ENCODE measurements around the gene OSBPL6. TPM values are rescaled to one million over a fixed set of nuclear protein-coding genes. Genes with fewer than 3 reads are reported as not detected.

Gene OSBPL6
- total and polyA plus RNA-seq, 10 of the 15 experiments (the other 5 are each of a cell fraction or from before 2014, with no cell fraction given), result 0.01 to 0.08 (median 0.03) TPM; not detected in 5

GRCh38 chr2:178270338-178270737 lies 76.0 kb downstream of the OSBPL6 start (continued):
- TF ChIP-seq JUND (IDR thresholded peaks at IDR 0.05; ENCODE audit: low read depth, low read length) (no peak), SREBF2 (IDR thresholded peaks at IDR 0.05; ENCODE audit: low read length) (no peak)

GRCh38 chr2:178271094-178271493 lies 76.8 kb downstream of the OSBPL6 start:
- in situ Hi-C loops (cut with MboI), result no loop called here
- H3K9me3 ChIP-seq (replicated peaks; ENCODE audit: control insufficient read depth, insufficient read depth, low read length), result no peaks in the 10 kb centered on the region
- no peaks in the 10 kb centered on the region for H4K20me1 ChIP-seq (ENCODE audit: control insufficient read depth, insufficient read depth)
- H3K36me3 ChIP-seq (ENCODE audit: control insufficient read depth in 2 of 2, insufficient read depth in 2 of 2, low read length in 1 of 2), result no peaks in the 10 kb centered on the region
- ATAC-seq, result no peak
- 25% methylated on average over 2 of the region's 2 CpGs for WGBS (ENCODE audit: insufficient coverage, insufficient replicate concordance, low lambda C conversion rate, missing lambda C conversion rate)
- no peak overlapping the region for H3K9ac ChIP-seq (ENCODE audit: control insufficient read depth, insufficient read depth, low read length)
- POLR2A ChIA-PET, result no interaction called here
- no peaks in the 10 kb centered on the region for H3K79me2 ChIP-seq (ENCODE audit: control insufficient read depth, insufficient read depth, low read length)
- BruUV-seq (replicated peaks), result no TSS peak
- RAD21 ChIA-PET (ENCODE audit: unreplicated experiment), result no interaction called here
- intact Hi-C loops (cut with micrococcal nuclease; ENCODE audit: unreplicated experiment), result no loop called here
- H3K4me1 ChIP-seq (ENCODE audit: control insufficient read depth, insufficient read depth, low read length), result no peaks in the 10 kb centered on the region
- H3K4me2 ChIP-seq (ENCODE audit: control insufficient read depth, insufficient read depth), result no peak overlapping the region
- no peaks in the 10 kb centered on the region for H3K27me3 ChIP-seq (replicated peaks in 1 of 2; ENCODE audit: control insufficient read depth in 2 of 2, insufficient read depth in 2 of 2, low read length in 1 of 2)
- no peak for FAIRE-seq
- CTCF ChIA-PET, result interaction anchor here (0.7 kb wide), 1 partner anchor 288 kb away, joined by 3 read pairs; no protein-coding TSS in a partner anchor
- SMC1A ChIA-PET (ENCODE audit: uncharacterized antibody, unreplicated experiment), result interaction anchor here (0.7 kb wide), 1 partner anchor 15 kb away, joined by 3 read pairs; no protein-coding TSS in a partner anchor
- no peak overlapping the region for H3K27ac ChIP-seq (ENCODE audit: control insufficient read depth, insufficient read depth)
- no peak overlapping the region for H3K4me3 ChIP-seq
- no peak for DNase-seq (ENCODE audit: low read depth, low spot score)
- H2AFZ ChIP-seq (ENCODE audit: control insufficient read depth, low read depth, low read length), result no peak overlapping the region
- TF ChIP-seq SMARCA5 (IDR thresholded peaks at IDR 0.05) (no peak), NBN (IDR thresholded peaks at IDR 0.05) (no peak), KLF5 (IDR thresholded peaks at IDR 0.05; ENCODE audit: partially characterized antibody) (no peak), E2F4 (IDR thresholded peaks at IDR 0.05; ENCODE audit: low read depth, low read length) (no peak), RELA (IDR thresholded peaks at IDR 0.05; ENCODE audit: borderline replicate concordance, partially characterized antibody) (no peak), MLLT1 (IDR thresholded peaks at IDR 0.05) (no peak), BACH1 (IDR thresholded peaks at IDR 0.05; ENCODE audit: borderline replicate concordance) (no peak), MAX (IDR thresholded peaks at IDR 0.05; ENCODE audit: low read depth, low read length) (no peak), ZNF207 (IDR thresholded peaks at IDR 0.05; ENCODE audit: borderline replicate concordance) (no peak), HSF1 (IDR thresholded peaks at IDR 0.05; ENCODE audit: low read depth, low read length) (no peak), NKRF (conservative IDR thresholded peaks at IDR 0.05) (no peak), PAX5 (IDR thresholded peaks at IDR 0.05; ENCODE audit: borderline replicate concordance, low read depth, low read length) (no peak), MEF2B (IDR thresholded peaks at IDR 0.05; ENCODE audit: partially characterized antibody, poor library complexity, severe bottlenecking) (no peak), SIN3A (IDR thresholded peaks at IDR 0.05; ENCODE audit: low read depth, low read length) (no peak), TAF1 (IDR thresholded peaks at IDR 0.05; ENCODE audit: borderline replicate concordance, low read depth, low read length) (no peak)
